Motor neuron (in vitro differentiated cells): Measurements from ENCODE around the gene RPS16. TPM values are rescaled to one million over a fixed set of nuclear protein-coding genes. Genes with fewer than 3 reads are reported as not detected.

Experiments
- ATAC-seq, 8 experiments: fragments of 200-7000 bp; cut with Tn5 transposase; replicated peaks in 6 of 8; 2 replicates each; pipeline ENCODE4 v1.8.0; 2021; ENCODE audit warnings: mild to moderate bottlenecking in 8 of 8, moderate library complexity in 8 of 8
- H3K27ac ChIP-seq, 2 donors: fragments of 250-450 bp; sonication (Bioruptor Pico); 2 replicates each; pipeline ENCODE4 v1.9.0; 2021; ENCODE audit warnings: antibody characterized with exemption in 2 of 2, mild to moderate bottlenecking in 2 of 2, moderate library complexity in 1 of 2
- H3K4me1 ChIP-seq, 2 donors: fragments of 250-450 bp; sonication (Bioruptor Pico); replicated peaks in 1 of 2; 2 replicates each; pipeline ENCODE4 v1.6.1; 2021; ENCODE audit warnings: antibody characterized with exemption in 2 of 2, mild to moderate bottlenecking in 2 of 2, moderate library complexity in 1 of 2
- H3K4me3 ChIP-seq, 5 donors: fragments of 250-450 bp; sonication (Bioruptor Pico); 2 replicates each; pipeline ENCODE4 v1.9.0; 2021; ENCODE audit warnings: antibody characterized with exemption in 5 of 5, mild to moderate bottlenecking in 5 of 5, moderate library complexity in 4 of 5
- WGBS, 10 experiments: fragments of 450-650 bp; shearing (Covaris generic); methylation state at CpG; one replicate each; pipeline ENCODE4 v1.0.0; 2022; 5-methylcytosine and 5-hydroxymethylcytosine counted together
- in situ Hi-C, 9 experiments: fragments of 400-800 bp; cut with MboI; loops; one replicate each; pipeline ENCODE4 v1.15.0; 2021; ENCODE audit warnings: low sequenced_read_pairs in 9 of 9, low pct_unique_long_range_greater_than_20kb in 2 of 9; ENCODE audit not compliant: unreplicated experiment in 9 of 9
- total RNA-seq, 8 experiments: library from RNA; unstranded; fragments of 300-600 nt; gene quantifications; 2 replicates each; pipeline versions ENCODE4 v1.2.3 to v1.2.4, GENCODE V29; 2022

The RPS16 gene
- total RNA-seq, 8 experiments from 2014 or later, result 781 to 3,131 (median 1,617) TPM

GRCh38 chr19:39426170-39426569 is 9.6 kb downstream of the RPS16 start:
- 0 to 52% (median 35%) methylated on average over 1 to 5 of the region's 5 CpGs; no CpG with 5 or more reads in 3 of the 10 experiments for WGBS, 10 experiments
- peaks cover 6 to 12% of the 10 kb centered on the region in 2 donors for H3K4me1 ChIP-seq
- no peak overlapping the region for H3K4me3 ChIP-seq
- in situ Hi-C loops, result no loop called here
- no peak overlapping the region for H3K27ac ChIP-seq
- ATAC-seq, result no peak

DNA sequence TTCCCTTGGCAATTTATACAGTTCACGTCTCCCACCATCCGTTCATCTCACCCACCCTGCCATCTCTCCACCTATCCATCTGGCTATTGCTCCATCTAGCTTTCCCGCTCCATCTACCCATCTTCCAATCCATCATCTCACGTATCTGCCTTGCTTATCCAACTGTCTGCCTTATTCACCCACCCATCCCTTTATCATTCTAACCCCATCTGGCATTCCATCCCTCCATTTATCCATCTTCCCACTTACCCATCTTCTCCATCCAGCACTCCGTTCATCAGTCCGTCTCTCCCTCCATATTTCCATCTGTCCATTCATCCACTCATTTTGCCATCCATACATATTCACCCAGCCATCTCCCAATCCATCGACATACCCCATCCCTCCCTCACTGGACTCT is 10.0 kb downstream of the RPS16 start:
- Histone ChIP-seq H3K4me1 (peaks cover 6 to 12% of the 10 kb centered on the region in 2 donors), H3K4me3 (no peak overlapping the region), H3K27ac (no peak overlapping the region)
- 63 to 100% (median 93%) methylated on average over 1 to 7 of the region's 7 CpGs for WGBS, 10 experiments
- ATAC-seq, result no peak
- in situ Hi-C loops, result no loop called here

DNA sequence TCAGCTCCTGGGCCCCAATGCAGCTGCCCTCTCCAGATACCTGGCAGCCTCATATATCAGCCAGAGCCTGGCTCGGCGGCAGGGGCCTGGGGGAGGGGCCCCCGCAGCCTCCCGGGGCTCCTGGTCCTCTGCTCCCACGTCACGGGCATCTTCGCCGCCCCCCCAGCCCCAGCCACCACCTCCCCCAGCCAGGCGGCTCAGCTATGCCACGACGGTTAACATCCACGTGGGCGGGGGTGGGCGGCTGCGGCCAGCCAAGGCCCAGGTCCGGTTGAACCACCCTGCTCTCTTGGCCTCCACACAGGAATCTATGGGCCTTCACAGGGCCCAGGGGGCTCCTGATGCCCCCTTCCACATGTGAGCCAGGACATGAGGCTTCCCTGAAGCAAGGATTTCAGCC is 10.8 kb downstream of the RPS16 start:
- in situ Hi-C loops, result no loop called here
- WGBS, 10 experiments, result no CpG with 5 or more reads among the region's 16 CpGs
- H3K4me3 ChIP-seq, result no peak overlapping the region
- H3K27ac ChIP-seq, result no peak overlapping the region
- no peak for ATAC-seq
- H3K4me1 ChIP-seq, result peaks cover 6 to 12% of the 10 kb centered on the region in 2 donors

DNA sequence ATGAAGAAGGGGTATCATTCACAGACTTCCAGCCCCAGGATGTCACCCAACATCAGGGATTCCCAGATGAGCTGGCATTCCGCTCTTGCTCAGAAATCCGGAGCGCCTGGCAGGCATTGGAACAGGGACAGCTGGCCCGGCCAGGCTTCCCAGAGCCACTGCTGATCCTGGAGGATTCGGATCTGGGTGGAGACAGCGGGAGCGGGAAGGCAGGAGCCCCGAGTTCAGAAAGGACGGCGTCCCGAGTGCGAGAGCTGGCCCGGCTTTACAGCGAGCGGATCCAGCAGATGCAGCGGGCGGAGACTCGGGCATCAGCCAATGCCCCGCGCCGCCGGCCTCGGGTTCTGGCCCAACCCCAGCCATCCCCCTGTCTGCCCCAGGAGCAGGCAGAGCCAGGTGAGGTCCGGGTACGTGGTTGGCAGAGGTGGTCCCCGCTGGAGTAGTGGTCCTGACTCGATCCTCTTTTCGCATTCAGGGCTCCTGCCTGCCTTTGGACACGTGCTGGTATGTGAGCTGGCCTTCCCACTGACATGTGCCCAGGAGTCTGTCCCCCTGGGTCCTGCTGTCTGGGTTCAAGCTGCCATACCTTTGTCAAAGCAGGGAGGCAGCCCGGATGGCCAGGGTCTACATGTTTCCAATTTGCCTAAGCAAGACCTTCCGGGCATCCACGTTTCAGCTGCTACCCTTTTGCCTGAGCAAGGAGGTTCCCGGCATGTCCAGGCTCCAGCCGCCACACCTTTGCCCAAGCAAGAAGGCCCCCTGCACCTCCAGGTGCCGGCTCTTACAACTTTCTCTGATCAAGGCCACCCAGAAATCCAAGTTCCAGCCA is 12.3 kb downstream of the RPS16 start:
- Histone ChIP-seq H3K4me1 (peaks cover 6 to 7% of the 10 kb centered on the region in 2 donors), H3K27ac (no peak overlapping the region), H3K4me3 (no peak overlapping the region)
- WGBS, 10 experiments, result 80 to 100% (median 96%) methylated on average over 1 to 9 of the region's 35 CpGs; no CpG with 5 or more reads in 5 of the 10 experiments
- ATAC-seq, result peak in 2 of 8 experiments; percentile 7 to 15
- in situ Hi-C loops, result no loop called here

DNA sequence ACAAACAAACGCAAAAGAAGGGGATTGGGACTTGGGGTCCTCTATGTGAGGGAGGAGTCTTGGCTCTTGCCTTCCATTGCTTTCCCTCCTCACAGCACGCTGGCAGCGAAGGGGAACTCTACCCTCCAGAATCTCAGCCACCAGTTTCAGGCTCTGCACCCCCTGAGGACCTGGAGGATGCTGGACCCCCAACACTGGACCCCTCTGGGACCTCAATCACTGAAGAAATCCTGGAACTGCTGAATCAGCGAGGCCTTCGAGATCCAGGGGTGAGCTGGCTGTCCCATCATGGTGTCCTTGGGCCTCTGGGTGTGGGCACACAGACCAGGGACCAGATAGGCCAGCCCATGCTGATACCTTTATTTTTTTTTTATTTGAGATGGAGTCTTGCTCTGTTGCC is 13.7 kb downstream of the RPS16 start:
- Histone ChIP-seq H3K4me3 (no peak overlapping the region), H3K4me1 (peaks cover 6 to 7% of the 10 kb centered on the region in 2 donors), H3K27ac (no peak overlapping the region)
- no peak for ATAC-seq
- in situ Hi-C loops, result no loop called here
- 95% methylated on average over 4 of the region's 5 CpGs; no CpG with 5 or more reads in 9 of the 10 experiments for WGBS, 10 experiments

DNA sequence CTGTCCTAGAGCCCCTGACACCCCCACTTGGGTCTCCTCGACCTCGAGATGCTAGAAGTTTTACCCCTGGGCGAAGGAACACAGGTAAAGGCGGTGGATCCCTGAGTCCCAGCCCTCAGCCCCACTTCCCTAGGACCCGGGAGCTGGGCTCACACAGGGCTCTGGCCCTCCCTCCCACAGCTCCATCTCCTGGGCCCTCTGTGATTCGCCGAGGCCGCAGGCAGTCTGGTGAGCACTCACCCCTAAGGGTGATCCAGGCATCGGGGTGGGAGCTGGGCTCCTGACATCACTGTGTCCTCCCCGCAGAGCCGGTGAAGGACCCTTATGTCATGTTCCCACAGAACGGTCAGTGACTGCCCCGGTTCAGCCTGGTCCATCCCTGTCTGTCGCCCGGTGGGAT is 15.0 kb downstream of the RPS16 start:
- ATAC-seq, result no peak
- WGBS, 10 experiments, result 92 to 100% methylated on average over 2 of the region's 15 CpGs; no CpG with 5 or more reads in 8 of the 10 experiments
- H3K27ac ChIP-seq, result no peak overlapping the region
- no peaks in the 10 kb centered on the region for H3K4me1 ChIP-seq
- in situ Hi-C loops, result no loop called here
- no peak overlapping the region for H3K4me3 ChIP-seq

GRCh38 chr19:39419003-39419402 is 16.7 kb downstream of the RPS16 start:
- Histone ChIP-seq H3K27ac (no peak overlapping the region), H3K4me3 (no peak overlapping the region), H3K4me1 (peaks cover 8 to 12% of the 10 kb centered on the region in 2 donors)
- ATAC-seq, result no peak
- WGBS, 10 experiments, result 67 to 100% (median 96%) methylated on average over 1 to 9 of the region's 9 CpGs; no CpG with 5 or more reads in 4 of the 10 experiments
- in situ Hi-C loops, result no loop called here

GRCh38 chr19:39417463-39418181 is 18.1 kb downstream of the RPS16 start:
- no peak for ATAC-seq
- Histone ChIP-seq H3K4me1 (peaks cover 8 to 12% of the 10 kb centered on the region in 2 donors), H3K27ac (no peak overlapping the region), H3K4me3 (no peak overlapping the region)
- in situ Hi-C loops, result no loop called here
- WGBS, 10 experiments, result 89 to 100% (median 92%) methylated on average over 1 to 10 of the region's 30 CpGs; no CpG with 5 or more reads in 5 of the 10 experiments

DNA sequence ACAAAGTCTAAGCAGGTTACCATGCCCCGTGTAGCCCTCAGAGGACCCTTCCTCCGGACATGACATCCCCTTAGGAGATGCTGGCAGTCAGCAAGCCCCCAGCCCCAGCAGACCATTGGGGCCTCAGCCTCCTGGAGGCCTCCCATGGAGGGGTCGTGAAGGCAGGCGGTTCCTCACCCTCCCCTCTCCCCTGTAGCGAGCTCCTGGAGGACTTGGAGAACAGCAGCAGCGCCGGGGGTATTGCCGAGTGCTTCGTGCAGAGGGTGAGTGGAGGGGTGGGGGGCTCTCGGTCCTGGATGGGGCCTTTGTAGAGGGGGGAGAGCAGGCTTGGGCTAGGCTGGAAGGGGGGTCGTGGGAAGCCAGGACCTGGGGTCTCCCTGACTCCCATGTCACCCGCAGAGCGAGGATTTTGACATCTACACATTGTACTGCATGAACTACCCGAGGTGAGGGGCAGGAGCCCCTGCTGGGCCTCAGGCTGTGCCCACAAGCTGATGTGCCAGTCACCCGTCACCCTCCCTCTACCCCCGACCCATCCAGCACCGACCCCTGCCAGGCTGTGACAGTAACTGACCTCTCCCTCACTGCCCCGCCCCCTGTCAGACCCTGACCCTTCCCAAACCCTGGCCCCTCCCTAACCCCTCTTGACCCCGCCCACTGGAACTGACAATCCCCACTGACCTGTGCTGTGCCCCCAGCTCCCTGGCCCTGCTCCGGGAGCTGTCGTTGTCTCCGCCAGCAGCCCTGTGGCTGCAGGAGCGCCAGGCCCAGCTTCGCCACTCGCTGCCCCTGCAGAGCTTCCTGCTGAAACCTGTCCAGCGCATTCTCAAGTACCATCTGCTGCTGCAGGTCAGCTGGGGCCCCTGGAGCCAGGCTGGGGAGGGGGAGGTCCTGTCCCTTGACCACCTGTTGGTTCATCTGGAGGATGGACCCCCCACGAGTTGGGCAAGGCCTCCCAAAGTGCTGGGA is 19.3 kb downstream of the RPS16 start:
- ATAC-seq, result no peak
- in situ Hi-C loops, result no loop called here
- 67 to 100% (median 70%) methylated on average over 1 to 3 of the region's 27 CpGs; no CpG with 5 or more reads in 6 of the 10 experiments for WGBS, 10 experiments
- H3K27ac ChIP-seq, result no peak overlapping the region
- peaks cover 10 to 12% of the 10 kb centered on the region in 2 donors for H3K4me1 ChIP-seq
- no peak overlapping the region for H3K4me3 ChIP-seq

GRCh38 chr19:39415111-39416046 is 20.4 kb downstream of the RPS16 start:
- H3K4me3 ChIP-seq, result no peak overlapping the region

DNA sequence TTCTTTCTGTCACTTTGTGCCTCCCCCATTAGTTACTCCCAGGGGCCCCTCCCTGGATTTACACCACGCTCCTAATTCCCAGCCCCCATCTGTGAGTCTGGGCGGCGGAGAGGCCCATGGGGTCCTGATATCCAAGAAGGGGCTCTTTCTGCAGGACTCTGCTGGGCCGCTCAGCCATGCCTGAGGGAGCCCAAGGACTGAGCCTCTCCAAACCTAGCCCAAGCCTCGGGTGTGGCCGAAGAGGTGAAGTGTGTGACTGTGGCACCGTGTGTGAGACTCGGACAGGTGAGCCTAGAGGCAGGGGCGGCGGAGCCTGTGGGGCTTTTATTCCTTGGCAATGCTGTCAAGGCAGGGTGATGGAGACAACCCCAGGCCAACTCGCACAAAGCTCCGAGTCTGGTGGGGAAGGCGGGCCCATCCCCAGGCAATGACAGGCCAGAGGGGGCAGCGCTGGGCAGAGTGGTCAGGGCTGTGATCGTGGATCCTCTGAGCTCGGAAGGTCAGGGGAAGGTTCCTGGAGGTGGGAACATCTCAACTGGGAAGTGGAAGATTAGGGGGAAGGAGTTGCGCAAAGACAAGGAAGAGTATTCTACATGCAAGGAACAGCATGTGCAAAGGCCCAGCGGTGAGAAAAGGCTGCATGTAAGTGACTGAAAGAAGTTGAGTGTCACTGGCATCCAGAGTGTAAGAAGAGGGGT is 21.7 kb downstream of the RPS16 start:
- in situ Hi-C loops, result no loop called here
- ATAC-seq, result no peak
- Histone ChIP-seq H3K27ac (peak overlapping the region; percentile 84 to 89), H3K4me1 (peaks cover 12 to 22% of the 10 kb centered on the region in 2 donors), H3K4me3 (peak overlapping the region; percentile 73 to 93 (median 78))
- 0 to 100% (median 58%) methylated on average over 1 to 10 of the region's 18 CpGs; no CpG with 5 or more reads in 2 of the 10 experiments for WGBS, 10 experiments

More at GRCh38 chr19:39415111-39416046, 20.4 kb downstream of the RPS16 start:
- Histone ChIP-seq H3K4me1 (peaks cover 12 to 21% of the 10 kb centered on the region in 2 donors), H3K27ac (no peak overlapping the region)
- ATAC-seq, result no peak
- in situ Hi-C loops, result no loop called here
- WGBS, 10 experiments, result 50 to 100% (median 83%) methylated on average over 2 to 11 of the region's 35 CpGs; no CpG with 5 or more reads in 4 of the 10 experiments
